ENCODE data around the gene DGKI. TPM values are rescaled to one million over a fixed set of nuclear protein-coding genes. Genes with fewer than 3 reads are reported as not detected.
A peak's percentile ranks its signal among the peaks of the same experiment; 100 is the strongest.

DGKI gene
- total RNA-seq, 4 donors from 2014 or later = 45.1 to 71.0 (median 48.7) TPM

DNA sequence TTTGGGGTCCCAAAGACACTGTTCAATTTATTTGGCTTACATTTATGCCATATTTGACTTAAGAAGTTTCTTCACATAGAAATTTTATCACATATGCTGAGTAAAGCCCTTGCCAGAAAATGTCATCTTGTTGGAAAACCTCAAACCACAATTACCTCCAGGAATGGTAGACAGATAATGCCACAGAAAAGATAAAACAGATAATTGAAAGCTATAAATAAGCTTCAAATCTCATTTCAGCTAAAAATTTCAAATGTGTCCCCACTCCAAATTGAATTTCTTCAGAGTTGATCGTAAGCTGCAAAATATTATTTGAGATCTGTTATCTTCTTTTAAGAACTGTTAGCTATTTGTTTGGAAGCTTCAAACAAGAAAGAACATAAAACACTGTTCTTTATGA lies 326.8 kb downstream of the DGKI start:
- no peaks in the 10 kb centered on the region for H3K27me3 ChIP-seq
- H3K36me3 ChIP-seq = peaks cover 0 to 3% of the 10 kb centered on the region in 2 donors
- WGBS, 2 donors = 92 to 93% methylated on average over 1 of the region's 1 CpG
- no peak for DNase-seq
- H3K4me3 ChIP-seq (replicated peaks in 1 of 3) = no peak overlapping the region
- no peak for TF ChIP-seq POLR2A (IDR thresholded peaks at IDR 0.05)
- TF ChIP-seq, protein P1, sequence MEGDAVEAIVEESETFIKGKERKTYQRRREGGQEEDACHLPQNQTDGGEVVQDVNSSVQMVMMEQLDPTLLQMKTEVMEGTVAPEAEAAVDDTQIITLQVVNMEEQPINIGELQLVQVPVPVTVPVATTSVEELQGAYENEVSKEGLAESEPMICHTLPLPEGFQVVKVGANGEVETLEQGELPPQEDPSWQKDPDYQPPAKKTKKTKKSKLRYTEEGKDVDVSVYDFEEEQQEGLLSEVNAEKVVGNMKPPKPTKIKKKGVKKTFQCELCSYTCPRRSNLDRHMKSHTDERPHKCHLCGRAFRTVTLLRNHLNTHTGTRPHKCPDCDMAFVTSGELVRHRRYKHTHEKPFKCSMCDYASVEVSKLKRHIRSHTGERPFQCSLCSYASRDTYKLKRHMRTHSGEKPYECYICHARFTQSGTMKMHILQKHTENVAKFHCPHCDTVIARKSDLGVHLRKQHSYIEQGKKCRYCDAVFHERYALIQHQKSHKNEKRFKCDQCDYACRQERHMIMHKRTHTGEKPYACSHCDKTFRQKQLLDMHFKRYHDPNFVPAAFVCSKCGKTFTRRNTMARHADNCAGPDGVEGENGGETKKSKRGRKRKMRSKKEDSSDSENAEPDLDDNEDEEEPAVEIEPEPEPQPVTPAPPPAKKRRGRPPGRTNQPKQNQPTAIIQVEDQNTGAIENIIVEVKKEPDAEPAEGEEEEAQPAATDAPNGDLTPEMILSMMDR (IDR thresholded peaks at IDR 0.05) = no peak
- no peak overlapping the region for H3K27ac ChIP-seq
- intact Hi-C loops (cut with DNase I) = no loop called here
- no peaks in the 10 kb centered on the region for H3K4me1 ChIP-seq
- H3K9me3 ChIP-seq = no peaks in the 10 kb centered on the region

DNA sequence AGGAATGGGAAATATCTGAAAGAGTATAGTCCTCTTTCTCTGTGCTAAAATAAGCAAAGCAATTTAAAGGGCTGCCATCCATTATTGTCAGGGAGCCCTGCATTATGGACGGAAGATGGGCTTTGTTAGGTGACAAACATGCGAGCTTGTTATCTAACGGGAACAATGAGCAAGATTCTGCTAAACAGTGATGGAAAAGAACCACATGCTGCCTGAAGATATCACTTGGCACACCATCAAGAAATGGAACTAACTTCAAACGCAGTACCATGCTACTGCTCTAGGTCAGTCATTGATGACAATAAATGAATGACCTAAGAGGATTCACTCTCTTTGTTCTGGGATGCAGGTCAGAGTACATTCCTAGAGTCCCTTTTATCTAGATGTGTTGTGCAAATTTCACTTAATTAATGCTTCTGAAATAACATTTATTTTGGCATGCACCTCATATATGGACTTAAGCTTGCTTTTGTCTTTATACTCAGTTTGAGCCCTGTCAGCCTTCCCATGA lies 327.5 kb downstream of the DGKI start:
- Histone ChIP-seq H3K36me3 (peaks cover 0 to 3% of the 10 kb centered on the region in 2 donors), H3K9me3 (no peaks in the 10 kb centered on the region), H3K4me1 (no peaks in the 10 kb centered on the region), H3K27me3 (no peaks in the 10 kb centered on the region), H3K4me3 (replicated peaks in 1 of 3) (no peak overlapping the region), H3K27ac (no peak overlapping the region)
- no peak for DNase-seq
- TF ChIP-seq, protein P1 (IDR thresholded peaks at IDR 0.05) = no peak
- TF ChIP-seq POLR2A (IDR thresholded peaks at IDR 0.05) = no peak
- intact Hi-C loops (cut with DNase I) = no loop called here
- WGBS, 2 donors = 87 to 89% methylated on average over 4 of the region's 4 CpGs

DNA sequence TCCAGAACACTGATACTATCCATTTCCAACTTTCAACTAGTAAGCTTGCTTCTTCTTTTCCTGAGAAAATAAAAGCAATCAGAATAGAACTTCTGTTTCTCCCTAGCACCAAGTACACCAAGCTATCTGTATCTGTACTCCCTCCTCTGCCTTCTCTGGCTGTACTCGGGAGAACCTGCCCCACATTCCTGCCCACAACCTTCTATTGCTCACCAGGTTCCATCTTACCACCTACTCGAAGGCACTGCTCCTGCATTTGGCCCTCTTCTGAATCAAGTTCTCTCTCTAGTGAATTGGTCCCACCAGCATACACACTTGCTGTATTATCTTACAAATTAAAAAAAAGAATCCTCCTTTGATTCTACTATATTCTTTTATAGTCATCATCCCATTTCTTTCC lies 333.7 kb downstream of the DGKI start:
- no peaks in the 10 kb centered on the region for H3K27me3 ChIP-seq
- H3K4me3 ChIP-seq (replicated peaks in 1 of 3) = no peak overlapping the region
- no peaks in the 10 kb centered on the region for H3K9me3 ChIP-seq
- peak overlapping the region; percentile 54 to 62 (median 60) for H3K27ac ChIP-seq
- no peaks in the 10 kb centered on the region for H3K36me3 ChIP-seq
- 70 to 74% methylated on average over 2 of the region's 2 CpGs for WGBS, 2 donors
- peaks cover 5 to 18% of the 10 kb centered on the region in 2 donors for H3K4me1 ChIP-seq
- intact Hi-C loops (cut with DNase I) = no loop called here
- TF ChIP-seq POLR2A (IDR thresholded peaks at IDR 0.05) = no peak
- TF ChIP-seq, protein P1 (IDR thresholded peaks at IDR 0.05) = no peak
- DNase-seq = no peak

DNA sequence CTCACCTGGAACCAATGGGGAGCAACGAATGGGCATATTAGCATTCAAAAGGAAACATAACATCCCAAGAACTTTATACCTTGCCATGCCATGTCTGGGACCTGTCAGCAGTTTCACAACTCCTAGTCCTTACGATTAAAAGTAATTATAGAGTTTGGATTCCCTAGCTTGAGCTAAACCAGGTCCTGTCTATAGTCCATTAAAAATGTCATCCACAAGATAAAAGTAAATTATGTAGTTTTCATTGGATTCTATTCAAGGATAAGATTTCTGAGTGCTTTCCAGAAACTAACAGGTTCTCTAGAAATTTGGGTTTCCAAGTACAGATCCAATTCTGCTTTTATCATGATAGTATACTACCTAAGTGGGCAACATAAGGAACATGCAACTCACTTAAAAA lies 339.7 kb downstream of the DGKI start:
- H3K4me1 ChIP-seq = peaks cover 0 to 10% of the 10 kb centered on the region in 2 donors
- no peak for DNase-seq
- no peak overlapping the region for H3K4me3 ChIP-seq (replicated peaks in 1 of 3)
- 78 to 81% methylated on average over 2 of the region's 2 CpGs for WGBS, 2 donors
- H3K36me3 ChIP-seq = no peaks in the 10 kb centered on the region
- H3K27me3 ChIP-seq = no peaks in the 10 kb centered on the region
- intact Hi-C loops (cut with DNase I) = no loop called here
- H3K27ac ChIP-seq = no peak overlapping the region
- no peak for TF ChIP-seq POLR2A (IDR thresholded peaks at IDR 0.05)
- TF ChIP-seq, protein P1 (IDR thresholded peaks at IDR 0.05) = no peak
- H3K9me3 ChIP-seq = no peaks in the 10 kb centered on the region

DNA sequence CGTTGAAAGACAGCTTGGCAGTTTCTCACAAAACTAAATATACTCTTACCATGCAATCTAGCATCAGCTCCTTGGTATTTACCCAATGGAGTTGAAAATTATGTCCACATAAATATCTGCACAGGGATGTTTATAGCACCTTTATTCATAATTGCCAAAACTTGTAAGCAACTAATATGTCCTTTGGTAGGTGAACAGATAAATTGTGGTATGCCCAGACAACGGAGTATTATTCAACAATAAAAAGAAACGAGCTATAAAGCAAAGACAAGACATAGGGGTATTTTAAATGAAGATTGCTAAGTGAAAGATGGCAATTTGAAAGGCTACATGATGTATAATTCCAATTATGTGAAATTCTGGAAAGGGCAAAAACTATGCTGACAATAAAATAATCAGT lies 340.7 kb downstream of the DGKI start:
- no peaks in the 10 kb centered on the region for H3K27me3 ChIP-seq
- TF ChIP-seq, protein P1 (IDR thresholded peaks at IDR 0.05) = no peak
- TF ChIP-seq POLR2A (IDR thresholded peaks at IDR 0.05) = no peak
- no peaks in the 10 kb centered on the region for H3K4me1 ChIP-seq
- DNase-seq = no peak
- no peaks in the 10 kb centered on the region for H3K9me3 ChIP-seq
- H3K4me3 ChIP-seq (replicated peaks in 1 of 3) = no peak overlapping the region
- WGBS, 2 donors = 88% methylated on average over 3 of the region's 3 CpGs
- no peak overlapping the region for H3K27ac ChIP-seq
- no peaks in the 10 kb centered on the region for H3K36me3 ChIP-seq
- intact Hi-C loops (cut with DNase I) = no loop called here

All from thyroid gland (tissue), 4 donors.